HG03095 (cell line): ENCODE measurements around the gene PICALM.
"Not testable (repeated sequence)": the region's sequence is repeated elsewhere in the genome, so short reads cannot be mapped to it uniquely, and the experiment has no call there.

ENCODE experiments used
- ATAC-seq: cut with Tn5 transposase; IDR thresholded peaks from one replicate; pipeline ENCODE4 v1.9.1; 2021; ENCODE audit warnings: moderate library complexity; ENCODE audit not compliant: unreplicated experiment

Gene PICALM

GRCh38 chr11:86068951-86069407 is at the start of gene PICALM:
Gene PICALM (minus strand): TSS chr11:86069084. CDS start chr11:86068780, 304 bp downstream.
- ATAC-seq, result peak; percentile 75

GRCh38 chr11:86118253-86118652 is 49.4 kb upstream of the PICALM start:
- ATAC-seq, result no peak

DNA sequence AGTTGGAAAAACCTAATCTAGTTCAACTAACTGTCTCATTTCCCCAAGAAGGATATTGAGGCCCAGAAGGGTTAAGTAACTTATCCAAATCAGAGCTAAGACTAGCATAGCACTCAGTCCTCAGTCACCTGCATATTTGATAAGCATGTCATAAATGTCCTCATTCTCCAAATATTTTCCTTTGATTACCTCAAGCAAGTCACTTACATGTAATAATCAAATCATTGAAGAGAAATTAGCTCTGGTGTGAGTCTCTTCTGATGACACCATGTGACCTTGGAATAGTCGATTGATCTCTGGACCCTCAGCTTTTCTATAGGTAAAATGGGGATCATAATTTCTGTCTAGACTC is 48.8 kb upstream of the PICALM start:
- ATAC-seq, result no peak

DNA sequence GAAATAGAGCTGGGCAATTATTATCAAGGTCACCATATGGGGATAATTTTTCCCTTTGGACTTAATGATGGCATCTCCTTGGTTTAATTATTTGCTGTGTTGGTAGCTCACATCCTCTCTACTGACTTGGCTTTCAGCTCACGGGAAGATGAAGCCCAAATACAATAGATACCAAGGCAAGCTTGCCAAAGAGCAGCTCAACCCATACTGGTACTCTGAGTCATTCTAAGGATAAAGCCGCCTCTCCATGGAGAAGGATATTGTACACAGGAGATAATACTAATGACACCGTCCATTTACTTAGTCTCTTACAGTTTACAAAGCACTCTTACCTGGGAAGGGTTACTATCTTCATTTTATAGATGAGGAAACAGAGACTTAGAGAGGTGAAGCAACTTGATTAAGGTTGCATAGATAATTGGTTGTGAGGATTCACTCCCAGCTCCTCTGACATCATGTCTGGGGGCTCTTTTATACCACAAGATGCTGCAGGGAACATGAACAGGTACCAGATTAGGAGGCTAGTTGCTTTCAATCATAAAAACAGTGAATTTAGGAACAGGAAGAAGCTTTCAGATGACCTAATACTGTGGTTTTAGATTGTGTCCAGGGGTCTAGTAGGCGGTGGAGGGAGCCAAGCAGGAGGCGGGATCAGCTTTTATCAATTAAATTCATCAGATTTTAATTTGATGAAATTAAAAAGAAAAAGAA is 48.3 kb upstream of the PICALM start:
- ATAC-seq, result no peak

DNA sequence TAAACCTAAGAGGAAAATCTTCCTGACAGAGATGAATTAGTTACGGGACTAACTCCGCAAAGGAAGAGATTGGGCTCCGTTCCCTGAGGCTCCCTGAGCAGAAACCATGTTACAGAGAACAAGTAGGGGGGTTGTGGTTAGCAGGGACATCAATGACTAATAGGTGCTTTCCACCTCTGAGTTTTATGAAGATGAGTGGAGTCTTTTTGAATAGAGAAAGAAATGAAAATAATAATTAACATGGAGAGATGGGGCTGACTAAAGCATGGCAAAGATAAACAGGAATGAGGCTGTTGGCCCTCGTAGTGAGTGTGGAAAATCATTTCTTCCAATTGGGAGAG is 47.5 kb upstream of the PICALM start:
- ATAC-seq, result peak; percentile 87

GRCh38 chr11:86115542-86116385 is 46.9 kb upstream of the PICALM start:
- peak; percentile 38 for ATAC-seq

DNA sequence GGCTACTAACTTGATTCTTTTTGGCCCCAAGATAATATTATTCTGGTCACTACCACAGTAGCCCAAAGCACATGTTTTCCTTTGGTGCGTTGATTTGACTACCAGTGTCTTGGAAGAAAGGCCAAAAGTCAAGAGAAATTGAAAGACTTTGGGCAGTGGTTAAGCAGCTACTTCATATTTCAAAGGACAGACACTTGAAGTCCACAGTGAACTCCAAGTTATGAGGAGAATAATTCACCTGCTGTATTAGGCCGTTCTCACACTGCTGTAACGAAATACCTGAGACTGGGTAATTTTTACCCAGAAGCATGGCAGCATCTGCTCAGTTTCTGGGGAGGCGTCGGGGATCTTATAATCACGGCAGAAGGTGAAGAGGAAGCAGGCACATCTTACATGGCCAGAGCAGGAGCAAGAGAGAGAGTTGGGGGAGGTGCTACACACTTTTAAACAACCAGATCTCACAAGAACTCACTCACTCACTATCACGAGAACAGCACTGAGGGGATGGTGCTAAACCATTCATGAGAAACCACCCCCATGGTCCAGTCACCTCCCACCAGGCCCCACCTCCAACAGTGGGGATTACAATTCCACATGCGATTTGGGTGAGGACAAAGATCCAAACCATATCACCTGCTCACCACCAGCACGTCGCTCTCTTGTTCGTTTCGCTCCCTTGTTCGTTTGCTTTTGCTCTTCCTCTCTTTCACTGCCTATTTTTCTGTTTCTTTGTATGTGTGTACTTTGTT is 40.2 kb upstream of the PICALM start:
- no peak for ATAC-seq

- ATAC-seq, result no peak
Observed at GRCh38 chr11:86108191-86108590, 39.3 kb upstream of the PICALM start.

DNA sequence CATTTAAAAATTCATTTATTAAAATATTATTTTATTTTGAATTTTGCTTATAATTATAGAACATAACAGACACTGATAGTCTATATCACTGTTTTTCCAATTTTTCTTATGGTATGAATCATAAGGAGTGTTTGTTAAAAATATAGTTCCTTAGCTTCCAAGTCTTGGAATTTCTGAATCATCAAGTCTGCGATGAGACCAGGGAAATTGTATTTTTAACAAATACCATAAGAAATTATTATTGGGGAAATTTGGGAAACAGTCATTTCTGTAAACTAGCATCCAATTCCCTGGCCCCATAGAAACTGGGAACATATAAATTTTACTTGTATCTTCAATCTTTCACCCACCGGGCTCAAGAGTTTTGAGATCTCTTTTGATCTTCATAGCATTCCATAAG is 38.0 kb upstream of the PICALM start:
- no peak for ATAC-seq

DNA sequence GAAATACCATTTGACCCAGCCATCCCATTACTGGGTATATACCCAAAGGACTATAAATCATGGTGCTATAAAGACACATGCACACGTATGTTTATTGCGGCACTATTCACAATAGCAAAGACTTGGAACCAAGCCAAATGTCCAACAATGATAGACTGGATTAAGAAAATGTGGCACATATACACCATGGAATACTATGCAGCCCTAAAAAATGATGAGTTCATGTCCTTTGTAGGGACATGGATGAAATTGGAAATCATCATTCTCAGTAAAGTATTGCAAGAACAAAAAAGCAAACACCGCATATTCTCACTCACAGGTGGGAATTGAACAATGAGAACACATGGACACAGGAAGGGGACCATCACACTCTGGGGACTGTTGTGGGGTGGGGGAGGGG is 37.1 kb upstream of the PICALM start:
- ATAC-seq, result not testable (repeated sequence)

GRCh38 chr11:86105601-86106000 is 36.7 kb upstream of the PICALM start:
- not testable (repeated sequence) for ATAC-seq

DNA sequence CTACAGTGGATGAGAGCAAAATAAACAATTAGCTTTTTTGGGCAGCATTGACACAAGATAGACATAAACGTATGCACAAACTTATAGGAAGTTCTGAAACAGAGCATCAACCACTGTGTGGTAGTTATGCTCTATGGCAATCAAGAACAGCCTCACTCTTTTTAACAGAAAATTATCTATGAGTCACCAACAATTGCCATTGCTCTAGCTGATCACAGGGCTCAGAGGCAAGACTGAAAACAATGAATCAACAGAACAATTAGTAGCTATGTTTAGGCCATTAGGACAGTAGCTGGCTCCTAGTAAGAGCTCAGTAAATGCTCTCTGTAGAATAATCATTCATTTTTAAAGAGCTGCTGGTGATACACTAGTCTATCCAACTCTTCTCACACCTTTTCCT is 34.9 kb upstream of the PICALM start:
- ATAC-seq, result no peak

DNA sequence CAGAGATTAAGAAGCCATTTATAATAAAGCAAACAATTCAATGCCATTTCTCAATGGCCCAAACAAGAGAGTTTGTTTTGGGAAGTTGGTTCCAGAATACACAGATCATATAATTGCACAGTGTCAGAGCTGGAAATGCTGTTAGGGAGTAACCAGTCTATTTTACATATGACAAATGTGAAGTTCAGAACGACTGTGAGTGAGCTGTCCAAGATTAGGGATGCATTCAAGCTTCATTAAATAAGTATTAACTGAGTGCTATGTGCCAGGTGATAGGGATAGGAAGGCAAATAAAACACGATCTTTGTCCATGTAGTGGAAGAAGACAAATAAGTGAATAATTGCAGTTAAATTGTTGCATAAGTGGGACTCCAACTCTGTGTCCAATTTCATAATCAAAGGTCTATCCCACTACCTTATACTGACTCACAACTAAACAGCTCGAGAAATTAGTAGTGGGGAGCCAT is 33.1 kb upstream of the PICALM start:
- ATAC-seq, result no peak

GRCh38 chr11:86101493-86101892 is 32.6 kb upstream of the PICALM start:
- ATAC-seq, result no peak

- ATAC-seq, result no peak
Observed at GRCh38 chr11:86099874-86100273, 31.0 kb upstream of the PICALM start.

DNA sequence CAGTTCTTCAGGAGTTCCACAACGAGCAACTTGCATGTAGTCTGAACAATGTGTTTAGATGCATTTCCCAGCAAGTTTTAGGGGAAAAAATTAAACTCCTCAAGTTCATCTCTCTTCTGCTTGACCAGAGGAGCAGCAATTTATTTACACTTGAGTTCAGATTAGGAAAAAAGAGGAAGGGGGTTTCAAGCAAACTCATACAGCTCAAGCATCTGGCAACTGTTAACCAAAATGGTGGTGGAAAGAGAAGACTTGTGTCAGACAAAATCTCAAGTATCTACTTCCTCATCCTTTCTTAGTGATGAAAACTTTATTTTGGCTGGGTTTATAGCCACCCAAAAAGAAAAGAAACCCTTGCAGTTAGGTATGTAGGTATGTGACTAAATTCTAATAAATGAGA is 29.1 kb upstream of the PICALM start:
- no peak for ATAC-seq

DNA sequence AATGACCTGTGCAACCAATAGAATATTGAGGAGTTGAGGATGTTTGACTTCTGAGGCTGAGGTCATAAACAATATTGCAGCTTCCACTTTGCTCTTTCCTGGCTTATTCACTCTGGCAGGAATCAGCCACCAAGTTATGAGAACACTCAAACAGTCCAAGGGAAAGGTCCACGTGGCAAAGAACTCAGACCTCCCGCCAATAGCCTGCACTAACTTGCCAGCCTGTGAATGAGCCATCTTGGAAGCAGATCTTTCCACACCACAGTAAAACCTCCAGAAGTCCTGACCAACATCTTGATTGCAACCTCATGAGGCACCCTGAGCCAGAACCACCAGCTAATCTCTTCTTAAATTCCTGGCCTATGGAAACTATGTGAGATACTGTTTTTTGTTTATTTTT is 22.7 kb upstream of the PICALM start:
- ATAC-seq, result no peak

DNA sequence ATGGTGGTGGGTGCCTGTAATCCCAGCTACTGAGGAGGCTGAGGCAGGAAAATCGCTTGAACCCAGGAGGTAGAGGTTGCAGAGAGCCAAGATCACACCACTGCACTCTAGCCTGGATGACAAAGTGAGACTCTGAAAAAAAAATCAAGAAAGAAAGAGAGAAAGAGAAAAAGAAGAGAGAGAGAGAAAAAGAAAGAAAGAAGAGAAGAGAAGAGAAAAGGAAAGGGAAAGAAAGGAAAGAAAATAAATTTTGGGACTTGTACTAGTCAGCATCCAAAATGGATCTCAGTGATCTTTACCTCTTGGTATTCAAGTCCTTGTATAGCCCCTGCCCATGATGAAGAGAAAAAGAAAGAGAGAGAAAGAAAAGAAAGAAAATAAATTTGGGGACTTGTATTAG is 22.2 kb upstream of the PICALM start:
- ATAC-seq, result no peak

DNA sequence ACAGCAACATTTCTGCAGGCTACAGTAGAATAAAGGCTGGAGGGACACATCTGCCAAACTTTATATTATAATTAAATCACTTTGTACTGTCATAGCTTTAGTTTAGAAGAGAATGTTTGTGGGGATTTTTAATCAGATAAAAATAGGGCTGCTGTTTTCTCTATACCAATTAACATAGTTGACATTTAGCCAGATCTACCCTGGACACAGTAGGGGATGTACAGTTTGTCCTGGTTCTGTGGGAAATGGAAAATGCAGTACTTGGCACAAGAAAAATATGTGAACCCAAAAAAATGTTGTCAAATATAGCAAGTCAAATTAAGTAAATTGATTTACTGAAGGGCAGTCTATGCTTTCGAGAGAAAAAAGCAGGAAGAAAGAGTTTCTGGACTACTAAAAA is 20.8 kb upstream of the PICALM start:
- ATAC-seq, result no peak

- not testable (repeated sequence) for ATAC-seq
Observed at GRCh38 chr11:86087688-86088087, 18.8 kb upstream of the PICALM start.

DNA sequence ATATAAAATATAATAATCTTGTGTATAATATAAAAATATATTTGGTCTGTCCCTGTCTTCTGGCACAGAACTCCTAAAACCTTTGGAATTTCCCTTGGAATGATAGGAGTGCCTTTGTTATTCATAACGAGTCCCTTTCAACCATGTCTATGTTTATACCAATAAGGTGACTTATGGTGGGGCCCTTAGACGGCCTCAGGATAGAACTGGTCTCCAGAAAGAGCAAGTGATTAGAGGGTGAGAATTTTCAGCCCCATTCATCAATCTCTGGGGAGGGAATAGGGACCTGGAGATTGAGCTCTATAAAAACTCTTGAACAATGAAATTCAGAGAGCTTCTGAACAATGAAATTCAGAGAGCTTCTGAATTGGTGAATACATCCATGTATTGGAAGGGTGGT is 18.4 kb upstream of the PICALM start:
- no peak for ATAC-seq

DNA sequence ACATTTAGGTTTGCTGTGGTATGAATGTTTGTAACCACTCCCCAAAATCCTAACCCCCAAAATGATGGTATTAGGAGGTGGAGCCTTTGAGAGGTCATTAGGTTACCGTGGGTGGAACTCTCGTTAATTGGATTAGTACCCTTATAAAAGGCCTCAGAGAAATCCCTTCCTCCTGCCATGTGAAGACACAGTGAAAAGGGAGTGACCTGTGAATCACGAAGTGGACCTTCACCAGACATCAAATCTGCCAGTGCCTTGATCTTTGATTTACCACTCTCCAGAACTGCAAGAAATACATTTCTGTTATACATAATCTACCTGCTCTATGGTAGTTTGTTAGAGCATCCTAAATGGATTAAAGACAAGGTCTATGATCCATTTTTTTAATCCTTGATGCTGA is 12.6 kb upstream of the PICALM start:
- ATAC-seq, result no peak
